ENCODE data around the gene SLCO3A1.

Gene SLCO3A1

GRCh38 chr15:91853511-91853947, at the start of gene SLCO3A1:
TSS of gene SLCO3A1 (plus strand) at chr15:91853708.
- DNase-seq (ENCODE audit: low read depth in 2 of 2) = peak; percentile 36 to 49

GRCh38 chr15:91807122-91807521, 46.4 kb upstream of the SLCO3A1 start:
- DNase-seq (ENCODE audit: low read depth in 2 of 2) = no peak

- no peak for DNase-seq (ENCODE audit: low read depth in 2 of 2)
Observed at GRCh38 chr15:91813924-91814323, 39.6 kb upstream of the SLCO3A1 start.

GRCh38 chr15:91816942-91817341, 36.6 kb upstream of the SLCO3A1 start:
- no peak for DNase-seq (ENCODE audit: low read depth in 2 of 2)

GRCh38 chr15:91821458-91821857, 32.0 kb upstream of the SLCO3A1 start:
- no peak for DNase-seq (ENCODE audit: low read depth in 2 of 2)

- DNase-seq (ENCODE audit: low read depth in 2 of 2) = no peak
Observed at GRCh38 chr15:91824256-91824655, 29.3 kb upstream of the SLCO3A1 start.

- no peak for DNase-seq (ENCODE audit: low read depth in 2 of 2)
Observed at GRCh38 chr15:91826443-91826842, 27.1 kb upstream of the SLCO3A1 start.

GRCh38 chr15:91833056-91833455, 20.5 kb upstream of the SLCO3A1 start:
- DNase-seq (ENCODE audit: low read depth in 2 of 2) = no peak

- no peak for DNase-seq (ENCODE audit: low read depth in 2 of 2)
Observed at GRCh38 chr15:91839867-91840266, 13.6 kb upstream of the SLCO3A1 start.

GRCh38 chr15:91841861-91842260, 11.6 kb upstream of the SLCO3A1 start:
- no peak for DNase-seq (ENCODE audit: low read depth in 2 of 2)

- no peak for DNase-seq (ENCODE audit: low read depth in 2 of 2)
Observed at GRCh38 chr15:91844341-91844740, 9.2 kb upstream of the SLCO3A1 start.

GRCh38 chr15:91844928-91845327, 8.6 kb upstream of the SLCO3A1 start:
- no peak for DNase-seq (ENCODE audit: low read depth in 2 of 2)

GRCh38 chr15:91845720-91846119, 7.8 kb upstream of the SLCO3A1 start:
- DNase-seq (ENCODE audit: low read depth in 2 of 2) = no peak

- DNase-seq (ENCODE audit: low read depth in 2 of 2) = no peak
Observed at GRCh38 chr15:91849180-91849579, 4.3 kb upstream of the SLCO3A1 start.

- no peak for DNase-seq (ENCODE audit: low read depth in 2 of 2)
Observed at GRCh38 chr15:91849749-91850161, 3.8 kb upstream of the SLCO3A1 start.

GRCh38 chr15:91852741-91853510, 582 bp upstream of the SLCO3A1 start:
- DNase-seq (ENCODE audit: low read depth in 2 of 2) = peak; percentile 34 to 61

GRCh38 chr15:91853948-91854638, 585 bp downstream of the SLCO3A1 start:
- DNase-seq (ENCODE audit: low read depth in 2 of 2) = no peak

- no peak for DNase-seq (ENCODE audit: low read depth in 2 of 2)
Observed at GRCh38 chr15:91854639-91854990, 1.1 kb downstream of the SLCO3A1 start.

GRCh38 chr15:91855241-91855640, 1.7 kb downstream of the SLCO3A1 start:
- no peak for DNase-seq (ENCODE audit: low read depth in 2 of 2)

- no peak for DNase-seq (ENCODE audit: low read depth in 2 of 2)
Observed at GRCh38 chr15:91855684-91856489, 2.4 kb downstream of the SLCO3A1 start.

- DNase-seq (ENCODE audit: low read depth in 2 of 2) = no peak
Observed at GRCh38 chr15:91857224-91857585, 3.7 kb downstream of the SLCO3A1 start.

- DNase-seq (ENCODE audit: low read depth in 2 of 2) = no peak
Observed at GRCh38 chr15:91857772-91858171, 4.3 kb downstream of the SLCO3A1 start.

GRCh38 chr15:91860498-91860897, 7.0 kb downstream of the SLCO3A1 start:
- DNase-seq (ENCODE audit: low read depth in 2 of 2) = no peak
